Psoas muscle (tissue), 8 donors: ENCODE results near the gene SERPINI1. TPM values are rescaled to one million over a fixed set of nuclear protein-coding genes. Genes with fewer than 3 reads are reported as not detected.

Experiments
- ATAC-seq, 4 donors: fragments of 200-7000 bp; cut with Tn5 transposase; one replicate each; pipeline ENCODE4 v1.9.1; 2020; ENCODE audit warnings: moderate library complexity in 3 of 4, mild to moderate bottlenecking in 2 of 4
- DNase-seq, 2 donors: peaks; one replicate each; pipeline ENCODE4 v3.0.0-alpha.2; 2020
- H3K27ac ChIP-seq: fragments of 200-600 bp; one replicate; pipeline ENCODE4 v1.8.0; 2022
- H3K27me3 ChIP-seq, 3 donors: fragments of 200-600 bp in 1 of 3; one replicate each; pipeline versions ENCODE4 v1.6.1 to v1.8.0; 2013 to 2022; ENCODE audit warnings: low read length in 2 of 3, mild to moderate bottlenecking in 2 of 3, moderate library complexity in 1 of 3; ENCODE audit not compliant: insufficient read depth in 3 of 3
- H3K36me3 ChIP-seq, 2 donors: fragments of 200-600 bp in 1 of 2; one replicate each; pipeline versions ENCODE4 v1.6.1 to v1.8.0; 2013 to 2022; ENCODE audit warnings: low read depth in 1 of 2, mild to moderate bottlenecking in 1 of 2, moderate library complexity in 1 of 2; ENCODE audit not compliant: insufficient read depth in 1 of 2
- H3K4me1 ChIP-seq: fragments of 200-600 bp; one replicate; pipeline ENCODE4 v1.8.0; 2022
- H3K4me3 ChIP-seq: fragments of 200-600 bp; one replicate; pipeline ENCODE4 v1.8.0; 2022; ENCODE audit warnings: mild to moderate bottlenecking
- H3K9me3 ChIP-seq: fragments of 200-600 bp; one replicate; pipeline ENCODE4 v1.8.0; 2022
- WGBS, 3 donors: extraction: QIAGEN DNeasy Blood & Tissue Kit; methylation state at CpG; one replicate each; pipeline versions ENCODE4 v1.1.6 to v1.1.7; 2013; 5-methylcytosine and 5-hydroxymethylcytosine counted together
- intact Hi-C, 2 donors: fragments of 100-400 bp; cut with DNase I; formaldehyde crosslinking; loops; one replicate each; pipeline versions ENCODE4 v1.11.0 to v1.14.2; 2022
- polyA plus RNA-seq, 3 donors: library from polyadenylated mRNA; stranded (reverse); fragments of 200-250 nt; gene quantifications; one replicate each; pipeline ENCODE4 v1.2.3, GENCODE V29; 2013
- total RNA-seq, 4 donors: library from RNA; stranded (reverse); fragmentation: NEBNext Ultra II Directional in 2 of 4; extraction: Animal tissue kit (Norgen Biotek cat#: 25700) in 2 of 4; gene quantifications; one replicate each; pipeline versions ENCODE4 v1.2.1 to v1.2.4, GENCODE V29; 2021 to 2023
- TF ChIP-seq, protein P1 (sequence below): fragments of 200-600 bp; IDR thresholded peaks from one replicate; pipeline ENCODE4 v1.8.0; 2022; ENCODE audit warnings: antibody characterized with exemption
- donor health status: healthy with polysubstance abuse.
- donor health status: DM: no; HTN: no; CAD: no; lungs with moderate emphysema.
- donor health status: Bipolar disorder and iron deficiency.
- donor health status: healthy.
- donor health status: DM: yes; HTN: yes; CAD: no.
- donor health status: DM: no; HTN: no; CAD: no.
- donor health status: DM: no; HTN: no; CAD: no.
- donor health status: DM: yes; HTN: yes; CAD: no.

The SERPINI1 gene
- total and polyA plus RNA-seq, 7 donors: 1.8 to 5.0 (median 3.4) TPM

GRCh38 chr3:167870759-167871158 lies 135.2 kb downstream of the SERPINI1 start:
- ATAC-seq (no peak), DNase-seq (no peak)
- H3K9me3 ChIP-seq: no peaks in the 10 kb centered on the region
- TF ChIP-seq, protein P1, sequence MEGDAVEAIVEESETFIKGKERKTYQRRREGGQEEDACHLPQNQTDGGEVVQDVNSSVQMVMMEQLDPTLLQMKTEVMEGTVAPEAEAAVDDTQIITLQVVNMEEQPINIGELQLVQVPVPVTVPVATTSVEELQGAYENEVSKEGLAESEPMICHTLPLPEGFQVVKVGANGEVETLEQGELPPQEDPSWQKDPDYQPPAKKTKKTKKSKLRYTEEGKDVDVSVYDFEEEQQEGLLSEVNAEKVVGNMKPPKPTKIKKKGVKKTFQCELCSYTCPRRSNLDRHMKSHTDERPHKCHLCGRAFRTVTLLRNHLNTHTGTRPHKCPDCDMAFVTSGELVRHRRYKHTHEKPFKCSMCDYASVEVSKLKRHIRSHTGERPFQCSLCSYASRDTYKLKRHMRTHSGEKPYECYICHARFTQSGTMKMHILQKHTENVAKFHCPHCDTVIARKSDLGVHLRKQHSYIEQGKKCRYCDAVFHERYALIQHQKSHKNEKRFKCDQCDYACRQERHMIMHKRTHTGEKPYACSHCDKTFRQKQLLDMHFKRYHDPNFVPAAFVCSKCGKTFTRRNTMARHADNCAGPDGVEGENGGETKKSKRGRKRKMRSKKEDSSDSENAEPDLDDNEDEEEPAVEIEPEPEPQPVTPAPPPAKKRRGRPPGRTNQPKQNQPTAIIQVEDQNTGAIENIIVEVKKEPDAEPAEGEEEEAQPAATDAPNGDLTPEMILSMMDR: no peak
- no peaks in the 10 kb centered on the region for H3K36me3 ChIP-seq
- H3K4me3 ChIP-seq: no peak overlapping the region
- intact Hi-C loops: no loop called here
- peaks cover 7% of the 10 kb centered on the region for H3K4me1 ChIP-seq
- H3K27ac ChIP-seq: peak overlapping the region; percentile 66
- no peaks in the 10 kb centered on the region for H3K27me3 ChIP-seq
- 68 to 73% (median 71%) methylated on average over 4 of the region's 4 CpGs for WGBS, 3 donors

DNA sequence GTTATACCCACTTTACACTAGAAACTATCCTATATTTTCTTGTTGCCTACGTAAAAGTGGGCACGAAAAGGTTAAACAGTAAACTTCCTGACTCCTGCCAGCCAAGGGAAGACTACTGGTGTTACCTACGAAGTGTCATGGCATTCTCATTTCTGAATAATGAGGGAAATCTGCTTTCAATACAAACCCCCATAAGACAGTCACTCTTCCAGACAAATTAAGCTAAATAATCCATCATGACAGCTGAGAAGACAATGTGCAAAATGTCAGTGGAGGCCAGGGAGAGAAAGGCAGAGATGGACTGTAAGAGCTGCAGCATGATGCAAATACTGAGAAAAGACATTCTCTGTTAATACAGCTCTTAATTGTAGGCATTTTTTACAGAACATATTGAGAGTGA lies 136.5 kb downstream of the SERPINI1 start:
- H3K4me1 ChIP-seq: peaks cover 8% of the 10 kb centered on the region
- WGBS, 3 donors: 52 to 75% (median 74%) methylated on average over 3 of the region's 3 CpGs
- H3K27me3 ChIP-seq: no peaks in the 10 kb centered on the region
- H3K36me3 ChIP-seq: no peaks in the 10 kb centered on the region
- TF ChIP-seq, protein P1: no peak
- H3K9me3 ChIP-seq: no peaks in the 10 kb centered on the region
- no peak for ATAC-seq
- H3K4me3 ChIP-seq: no peak overlapping the region
- DNase-seq: no peak
- intact Hi-C loops: no loop called here
- peak overlapping the region; percentile 62 for H3K27ac ChIP-seq

DNA sequence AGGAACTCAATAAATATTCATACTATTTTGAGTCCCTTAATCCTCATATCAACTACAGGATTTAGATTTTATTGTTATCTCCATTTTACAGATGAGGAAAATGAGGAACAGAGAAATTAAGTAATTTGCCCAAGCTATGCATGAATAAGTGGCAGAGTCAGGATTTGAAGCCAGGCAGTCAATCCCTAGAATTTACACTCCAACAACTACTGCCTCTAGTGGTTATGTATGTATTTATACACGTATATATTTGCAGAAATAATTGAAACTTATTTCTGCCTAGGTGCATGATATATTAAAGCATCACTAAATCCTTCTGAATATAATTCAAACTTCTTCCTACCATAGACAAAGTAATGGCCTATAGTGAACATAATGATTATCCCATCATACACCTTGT lies 137.4 kb downstream of the SERPINI1 start:
- Histone ChIP-seq H3K36me3 (no peaks in the 10 kb centered on the region), H3K4me3 (no peak overlapping the region), H3K9me3 (no peaks in the 10 kb centered on the region), H3K27ac (no peak overlapping the region), H3K4me1 (peaks cover 11% of the 10 kb centered on the region), H3K27me3 (no peaks in the 10 kb centered on the region)
- intact Hi-C loops: no loop called here
- 34 to 45% (median 35%) methylated on average over 1 of the region's 1 CpG for WGBS, 3 donors
- ATAC-seq (no peak), DNase-seq (no peak)
- TF ChIP-seq, protein P1: no peak

DNA sequence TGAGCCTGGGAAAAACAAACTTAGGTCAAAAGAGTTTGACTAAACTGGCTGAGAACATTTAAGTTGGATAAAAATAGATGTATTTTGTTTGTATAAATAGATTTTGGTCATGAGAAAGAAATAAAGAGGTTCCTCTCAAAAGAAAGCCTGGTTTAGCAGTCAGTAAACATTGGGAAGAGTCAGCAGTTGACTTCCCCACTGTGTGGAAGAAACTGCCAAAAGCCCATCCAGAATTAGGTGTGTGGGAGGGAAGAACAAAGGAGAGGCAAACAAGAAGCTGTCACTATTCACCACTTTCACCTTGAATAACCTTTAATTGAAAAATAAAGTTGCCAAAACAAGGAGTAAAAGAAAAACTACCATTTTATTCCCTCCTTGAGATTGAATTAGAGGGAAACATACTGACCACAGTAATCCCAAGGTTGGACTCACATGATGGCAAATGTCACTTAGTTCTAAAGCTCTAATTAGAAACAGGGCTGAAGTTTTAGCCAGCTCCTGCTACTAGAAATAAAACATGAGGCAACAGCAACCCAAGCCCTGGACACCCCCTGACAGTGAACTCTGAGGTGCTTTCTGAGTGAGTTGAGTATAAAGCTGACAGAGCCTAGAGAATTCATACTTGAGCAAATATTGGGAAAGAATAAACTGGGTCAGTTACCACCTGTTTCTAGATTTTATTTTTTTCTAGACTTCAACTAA lies 139.3 kb downstream of the SERPINI1 start:
- H3K4me1 ChIP-seq: peaks cover 11% of the 10 kb centered on the region
- DNase-seq (no peak), ATAC-seq (no peak)
- no peaks in the 10 kb centered on the region for H3K27me3 ChIP-seq
- intact Hi-C loops: no loop called here
- peak overlapping the region; percentile 13 for H3K27ac ChIP-seq
- no peaks in the 10 kb centered on the region for H3K36me3 ChIP-seq
- TF ChIP-seq, protein P1: no peak
- no peaks in the 10 kb centered on the region for H3K9me3 ChIP-seq
- no peak overlapping the region for H3K4me3 ChIP-seq

Other genes starting within 250 kb of the SERPINI1 start
- gene WDR49, start 81.8 kb upstream of the SERPINI1 start, total RNA-seq: 1 to 10 TPM in 1 of 4 donors, under 1 TPM in 2, not detected in 1; 0.36 to 4.4 (median 0.86) TPM
- under 1 TPM in 1 of 3 donors, not detected in 2; 0.03 TPM for gene WDR49, start 81.8 kb upstream of the SERPINI1 start, polyA plus RNA-seq
- gene PDCD10, start 829 bp upstream of the SERPINI1 start, total RNA-seq: 10 to 100 TPM; 16.4 to 24.5 (median 21.3) TPM
- 10 to 100 TPM; 20.8 to 47.9 (median 41.5) TPM for gene PDCD10, start 829 bp upstream of the SERPINI1 start, polyA plus RNA-seq